T1000 (cell line): ENCODE results near the gene CDC42EP4.

Experiments
- DNase-seq: peaks from one replicate; lab custom pipeline; 2025; ENCODE audit warnings: mixed read lengths; lab: John Stamatoyannopoulos, UW

Gene CDC42EP4

DNA sequence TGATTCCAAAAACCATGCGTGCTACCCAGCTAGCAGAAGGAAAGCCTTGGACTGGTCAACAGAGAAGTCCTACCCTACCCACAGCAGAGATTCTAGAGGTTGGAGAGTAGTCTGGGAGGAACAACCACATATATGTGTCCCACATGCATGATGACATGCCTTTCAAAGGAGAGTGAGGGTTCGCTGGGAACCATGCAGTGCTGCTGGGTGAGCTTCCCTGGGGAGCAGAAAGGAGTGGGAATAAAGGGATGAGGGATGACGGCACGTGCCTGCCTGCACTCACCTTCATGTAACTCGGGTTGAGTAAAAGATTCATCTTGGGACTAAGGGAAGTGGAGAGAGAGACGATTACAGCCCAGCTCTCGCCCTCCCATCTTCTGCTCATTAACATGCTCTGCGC is 59.9 kb downstream of the CDC42EP4 start:
- DNase-seq, result no peak

DNA sequence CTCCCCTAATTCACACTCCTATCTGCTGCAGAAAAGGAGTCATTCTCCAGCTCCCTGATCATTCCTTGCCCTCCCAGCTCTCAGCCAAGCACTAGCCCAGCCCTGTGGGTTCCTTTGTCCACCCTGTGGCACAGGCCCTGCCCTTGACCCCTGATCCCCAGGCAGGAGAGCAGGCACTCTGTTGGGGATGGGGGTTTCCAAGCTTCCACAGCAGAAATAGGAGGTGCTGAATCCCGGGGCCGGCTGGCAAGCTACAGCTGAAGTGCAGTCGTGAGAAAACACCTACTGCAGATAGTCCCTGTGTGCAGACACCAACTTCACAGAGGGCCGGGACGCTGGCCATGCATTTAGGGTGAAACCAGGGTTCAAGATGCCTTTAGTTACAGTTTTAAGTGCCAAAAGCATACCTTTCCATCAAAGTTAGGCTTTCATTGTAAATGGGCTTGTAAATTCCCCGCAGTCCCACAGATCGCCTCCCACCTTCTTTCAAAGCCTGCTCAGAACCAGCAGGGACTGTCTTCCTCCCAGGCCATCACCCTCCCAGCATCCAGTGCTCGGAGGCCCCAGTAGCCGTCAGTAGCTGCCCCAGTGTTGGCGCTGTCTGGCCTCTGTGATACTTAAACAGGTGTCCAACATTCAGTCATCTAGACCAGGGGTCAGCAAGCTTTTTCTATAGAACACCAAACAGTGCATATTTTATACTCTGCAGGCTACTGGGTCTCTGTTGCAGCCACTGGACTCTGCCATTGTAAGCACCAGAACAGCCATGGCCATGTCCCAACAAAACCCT is 60.8 kb downstream of the CDC42EP4 start:
- no peak for DNase-seq

DNA sequence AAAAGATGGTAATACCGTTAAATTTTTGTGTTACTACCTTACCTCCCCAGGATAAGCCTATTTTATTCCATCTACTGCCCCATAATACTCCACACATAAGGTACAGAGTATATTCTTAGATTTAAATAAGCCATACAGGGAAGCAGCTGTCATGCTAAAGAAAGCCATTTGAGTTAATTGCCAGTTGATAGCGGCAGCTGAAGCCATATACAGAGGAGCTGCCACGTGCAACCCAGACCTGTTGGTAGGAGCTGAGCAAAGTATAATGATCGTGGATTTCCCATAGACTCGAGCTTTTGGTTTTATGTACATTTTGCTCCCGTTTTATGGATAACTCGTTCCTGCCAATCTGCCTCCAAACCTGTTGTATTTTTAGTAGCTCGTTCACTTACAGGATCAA is 62.1 kb downstream of the CDC42EP4 start:
- DNase-seq, result no peak

DNA sequence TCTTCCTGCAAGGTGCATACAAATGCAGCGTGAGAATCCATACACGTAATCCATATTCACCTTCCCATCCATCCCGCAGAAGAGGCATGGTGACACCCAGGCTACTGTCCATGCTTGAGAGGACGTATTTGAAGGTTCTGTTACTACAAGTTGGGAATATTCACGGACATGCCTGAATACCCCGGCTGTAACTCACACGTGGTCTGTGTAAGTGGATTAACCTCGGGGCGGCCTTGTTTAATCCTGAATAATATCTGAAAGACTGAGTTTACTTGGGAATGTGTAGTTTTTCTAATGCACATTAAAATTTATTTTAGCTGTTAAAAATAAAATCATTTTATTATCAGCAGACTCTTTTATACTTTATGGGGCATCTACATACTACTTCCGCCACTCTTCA is 63.3 kb downstream of the CDC42EP4 start:
- DNase-seq, result no peak

DNA sequence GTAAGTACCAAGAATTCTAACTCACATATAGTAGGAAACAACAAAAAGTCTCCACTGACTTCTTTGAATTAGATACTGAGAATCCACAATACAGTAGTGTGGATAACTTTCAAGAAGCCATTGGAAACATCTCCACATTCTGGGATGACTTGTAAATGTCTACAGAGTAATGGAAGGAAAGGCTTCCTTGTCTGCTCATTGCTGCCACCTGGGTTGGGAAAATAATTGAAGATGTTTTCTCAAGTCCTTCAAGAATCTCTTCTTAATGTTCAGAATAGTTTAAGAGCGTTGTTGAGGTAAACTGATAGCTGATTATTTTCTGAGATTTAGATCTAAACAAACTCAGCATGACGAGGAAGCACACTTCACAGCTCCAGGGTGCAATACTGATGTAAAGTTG is 64.1 kb downstream of the CDC42EP4 start:
- no peak for DNase-seq

DNA sequence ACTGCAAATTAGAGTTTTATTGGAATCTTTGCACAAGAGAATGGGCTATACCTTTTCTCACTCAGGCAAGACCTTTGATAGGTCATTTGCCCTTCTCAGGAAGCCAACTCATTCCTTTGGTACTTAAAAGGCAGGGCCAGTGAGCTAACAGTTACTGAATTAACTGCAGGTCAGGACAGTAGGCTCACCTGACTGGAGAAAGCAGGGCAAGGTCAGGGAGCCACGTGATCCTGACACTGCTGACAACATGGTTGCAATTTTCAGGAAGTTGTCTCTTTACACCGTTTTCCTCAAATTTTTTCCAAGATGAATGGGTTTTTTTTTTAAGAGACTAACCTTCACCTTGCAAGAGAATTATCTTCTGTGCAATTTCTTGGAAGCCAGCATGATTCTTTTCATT is 71.2 kb downstream of the CDC42EP4 start:
- no peak for DNase-seq

DNA sequence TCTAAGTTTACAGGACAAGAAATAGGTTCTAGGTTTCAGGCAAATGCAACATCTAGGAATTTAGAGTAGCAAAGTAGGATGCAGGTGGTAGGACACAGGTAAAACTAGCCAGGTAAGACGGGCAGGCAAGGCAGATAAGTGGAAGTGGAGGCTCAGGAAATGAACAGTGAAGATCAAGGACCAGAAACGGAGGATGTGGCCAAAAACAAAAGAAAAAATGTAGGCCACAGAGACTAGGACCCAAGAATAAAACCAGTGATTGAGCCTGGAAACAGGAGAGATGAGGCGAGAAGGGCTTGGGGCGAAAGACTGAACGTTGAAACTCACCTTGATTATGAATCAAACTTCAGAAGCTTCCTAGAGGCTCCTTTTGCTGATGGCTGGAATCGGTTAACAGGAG is 74.1 kb downstream of the CDC42EP4 start:
- DNase-seq, result no peak

DNA sequence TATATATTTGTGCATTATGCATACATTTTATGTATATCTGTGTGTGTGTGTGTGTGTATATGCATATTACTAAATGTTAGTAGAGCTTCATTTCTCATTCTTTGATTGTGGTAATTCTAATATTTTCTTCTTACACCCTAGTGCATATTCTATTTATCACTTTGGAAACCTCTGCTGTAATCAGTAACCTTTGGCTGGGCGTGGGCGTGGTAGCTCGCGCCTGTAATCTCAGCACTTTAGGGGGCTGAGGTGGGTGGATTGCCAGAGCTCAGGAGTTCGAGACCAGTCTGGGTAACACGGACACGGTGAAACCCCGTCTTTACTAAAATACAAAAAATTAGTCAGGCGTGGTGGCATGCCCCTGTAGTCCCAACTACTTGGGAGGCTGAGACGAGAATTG is 77.1 kb downstream of the CDC42EP4 start:
- no peak for DNase-seq
